H1 (cell line): ENCODE data around the gene PDZRN3. TPM values are rescaled to one million over a fixed set of nuclear protein-coding genes. Genes with fewer than 3 reads are reported as not detected.

Experiments used
- CTCF ChIA-PET: fragments of 300-600 bp; sonication (Branson Sonifier 250); formaldehyde crosslinking; loops from one replicate; lab custom pipeline; 2021; ENCODE audit not compliant: partially characterized antibody; lab: Charles Lee
- POLR2A ChIA-PET: fragments of 300-600 bp; sonication (Branson Sonifier 250); formaldehyde crosslinking; loops from one replicate; lab custom pipeline; 2021; ENCODE audit warnings: inconsistent platforms; ENCODE audit not compliant: partially characterized antibody; lab: Charles Lee
- DNase-seq, 2 experiments: peaks; one replicate each; pipeline versions ENCODE4 v3.0.0 to v3.0.0-alpha.2; 2010 to 2022; ENCODE audit warnings: low spot score in 2 of 2, low read depth in 1 of 2, mixed read lengths in 1 of 2
- FAIRE-seq: peaks from 2 replicates; lab custom pipeline; 2011; peaks lifted over from hg19 to GRCh38; lab: Jason Lieb, UNC
- H2AFZ ChIP-seq: 2 replicates; pipeline ENCODE4 v1.8.1; 2012; ENCODE audit warnings: low read length, inconsistent platforms
- H2AK5ac ChIP-seq: 2 replicates; pipeline ENCODE4 v1.6.1; 2013; ENCODE audit warnings: low read depth, low read length
- H2BK120ac ChIP-seq: replicated peaks from 2 replicates; pipeline ENCODE3; 2013; ENCODE audit warnings: low read depth, low read length, inconsistent platforms
- H2BK12ac ChIP-seq: 2 replicates; pipeline ENCODE4 v1.6.1; 2013; ENCODE audit warnings: low read depth, low read length
- H2BK15ac ChIP-seq: 2 replicates; pipeline ENCODE4 v1.6.1; 2013; ENCODE audit warnings: low read length
- H2BK20ac ChIP-seq: 2 replicates; pipeline ENCODE4 v1.6.1; 2013; ENCODE audit warnings: low read length
- H2BK5ac ChIP-seq: 2 replicates; pipeline ENCODE4 v1.6.1; 2013; ENCODE audit warnings: low read depth, low read length
- H3K14ac ChIP-seq: 2 replicates; pipeline ENCODE4 v1.6.1; 2013; ENCODE audit warnings: inconsistent platforms; ENCODE audit not compliant: insufficient read length
- H3K18ac ChIP-seq: 2 replicates; pipeline ENCODE4 v1.6.1; 2013; ENCODE audit warnings: low read length; ENCODE audit errors: extremely low read depth
- H3K23ac ChIP-seq: 2 replicates; pipeline ENCODE4 v1.6.1; 2013; ENCODE audit warnings: inconsistent platforms; ENCODE audit not compliant: insufficient read length
- H3K23me2 ChIP-seq: 2 replicates; pipeline ENCODE4 v1.6.1; 2013; ENCODE audit warnings: low read depth, low read length
- H3K27ac ChIP-seq: 2 replicates; pipeline ENCODE4 v1.6.1; 2011; ENCODE audit warnings: low read depth, low read length, inconsistent platforms
- H3K27me3 ChIP-seq, 4 experiments: replicated peaks in 1 of 4; 1 replicate in 1 of 4; 2 replicates in 3 of 4; pipeline versions ENCODE4 v1.6.1 to v1.8.1; 2011 to 2013; ENCODE audit warnings: low read length in 3 of 4, mild to moderate bottlenecking in 3 of 4, inconsistent platforms in 2 of 4, mixed read lengths in 2 of 4, moderate library complexity in 1 of 4; ENCODE audit not compliant: control insufficient read depth in 3 of 4, insufficient read depth in 3 of 4; ENCODE audit errors: extremely low read depth in 1 of 4
- H3K36me3 ChIP-seq, 4 experiments: 2 replicates each; pipeline versions ENCODE4 v1.6.1 to v1.8.1; 2011 to 2013; ENCODE audit warnings: mild to moderate bottlenecking in 4 of 4, low read length in 3 of 4, moderate library complexity in 2 of 4, control low read depth in 1 of 4, inconsistent platforms in 1 of 4; ENCODE audit not compliant: insufficient read depth in 4 of 4, control insufficient read depth in 2 of 4
- H3K4ac ChIP-seq: replicated peaks from 2 replicates; pipeline ENCODE3; 2013; ENCODE audit warnings: low read length, low read depth, mixed read lengths, inconsistent platforms; ENCODE audit not compliant: insufficient read length
- H3K4me1 ChIP-seq, 4 experiments: replicated peaks in 1 of 4; 1 replicate in 1 of 4; 2 replicates in 3 of 4; pipeline versions ENCODE4 v1.6.1 to v1.8.1; 2011 to 2013; ENCODE audit warnings: low read length in 3 of 4, inconsistent platforms in 2 of 4, mixed read lengths in 1 of 4; ENCODE audit not compliant: insufficient read depth in 4 of 4, control insufficient read depth in 3 of 4
- H3K4me2 ChIP-seq, 2 experiments: 2 replicates each; pipeline versions ENCODE4 v1.6.1 to v1.8.1; 2011 to 2013; ENCODE audit warnings: low read depth in 2 of 2, low read length in 2 of 2, control low read depth in 1 of 2, inconsistent platforms in 1 of 2, mild to moderate bottlenecking in 1 of 2; ENCODE audit not compliant: insufficient read depth in 1 of 2
- H3K4me3 ChIP-seq, 4 experiments: fragments of 200-600, 300-600 bp in 1 of 4; sonication (generic), shearing (Covaris generic), sonication (Bioruptor Twin) in 1 of 4; 2 replicates each; pipeline versions ENCODE4 v1.5.1 to v1.8.1; 2011 to 2016; ENCODE audit warnings: low read length in 4 of 4, low read depth in 3 of 4, control low read depth in 2 of 4, inconsistent platforms in 2 of 4, mild to moderate bottlenecking in 2 of 4, mixed read lengths in 1 of 4, moderate library complexity in 1 of 4; ENCODE audit not compliant: insufficient read depth in 2 of 4; ENCODE audit errors: extremely low read depth in 1 of 4
- H3K56ac ChIP-seq: replicated peaks from 2 replicates; pipeline ENCODE3; 2013; ENCODE audit warnings: low read depth, mild to moderate bottlenecking, mixed read lengths, low read length, inconsistent platforms; ENCODE audit not compliant: insufficient read length
- H3K79me1 ChIP-seq: 2 replicates; pipeline ENCODE4 v1.6.1; 2013; ENCODE audit warnings: low read depth, low read length, control low read depth
- H3K79me2 ChIP-seq, 2 experiments: 2 replicates each; pipeline versions ENCODE4 v1.6.1 to v1.8.1; 2012 to 2013; ENCODE audit warnings: low read length in 2 of 2, mild to moderate bottlenecking in 2 of 2, inconsistent platforms in 1 of 2; ENCODE audit not compliant: insufficient read depth in 2 of 2, control insufficient read depth in 1 of 2
- H3K9ac ChIP-seq, 4 experiments: replicated peaks in 1 of 4; 1 replicate in 1 of 4; 2 replicates in 3 of 4; pipeline versions ENCODE4 v1.6.1 to v1.8.1; 2011 to 2013; ENCODE audit warnings: low read depth in 3 of 4, low read length in 3 of 4, control low read depth in 2 of 4, mild to moderate bottlenecking in 2 of 4, moderate library complexity in 2 of 4, inconsistent platforms in 1 of 4; ENCODE audit errors: extremely low read depth in 1 of 4
- H3K9me3 ChIP-seq, 2 experiments: 2 replicates each; pipeline versions ENCODE4 v1.6.1 to v1.8.1; 2012 to 2013; ENCODE audit warnings: mild to moderate bottlenecking in 2 of 2, moderate library complexity in 2 of 2, control low read depth in 1 of 2, inconsistent platforms in 1 of 2, low read depth in 1 of 2, low read length in 1 of 2, mixed read lengths in 1 of 2; ENCODE audit not compliant: insufficient read depth in 2 of 2
- H4K20me1 ChIP-seq, 2 experiments: replicated peaks in 1 of 2; 2 replicates each; pipeline versions ENCODE3 to v1.8.1; 2011 to 2013; ENCODE audit warnings: inconsistent platforms in 2 of 2, low read length in 2 of 2, mild to moderate bottlenecking in 1 of 2; ENCODE audit not compliant: insufficient read depth in 2 of 2, control insufficient read depth in 1 of 2
- H4K5ac ChIP-seq: 2 replicates; pipeline ENCODE4 v1.6.1; 2013; ENCODE audit warnings: low read length, low read depth, mixed read lengths, inconsistent platforms; ENCODE audit not compliant: insufficient read length
- H4K8ac ChIP-seq: 2 replicates; pipeline ENCODE4 v1.8.0; 2013; ENCODE audit warnings: mild to moderate bottlenecking, moderate library complexity, low read length, inconsistent platforms; ENCODE audit not compliant: insufficient read depth; ENCODE audit errors: extremely low read depth
- H4K91ac ChIP-seq: replicated peaks from 2 replicates; pipeline ENCODE3; 2013; ENCODE audit warnings: low read length, mixed read lengths, inconsistent platforms; ENCODE audit not compliant: insufficient read length
- ATF2 ChIP-seq: IDR thresholded peaks from 2 replicates; pipeline ENCODE4 v1.6.1; 2012; ENCODE audit warnings: low read length, inconsistent platforms
- SRF ChIP-seq: IDR thresholded peaks from 2 replicates; pipeline ENCODE4 v1.6.1; 2011; ENCODE audit warnings: mild to moderate bottlenecking, low read depth, low read length, moderate library complexity
- WGBS, 2 experiments: shearing (Covaris generic) in 1 of 2; methylation state at CpG; one replicate each; pipeline versions ENCODE4 v1.1.6 to v1.1.7; 2013 to 2015; ENCODE audit warnings: low lambda C conversion rate in 2 of 2, mixed read lengths in 2 of 2, inconsistent platforms in 1 of 2, low coverage in 1 of 2, missing lambda C conversion rate in 1 of 2; ENCODE audit not compliant: insufficient replicate concordance in 2 of 2, insufficient coverage in 1 of 2, insufficient read length in 1 of 2; ENCODE audit errors: extremely low coverage in 1 of 2, missing lambda C conversion rate in 1 of 2; 5-methylcytosine and 5-hydroxymethylcytosine counted together
- polyA plus RNA-seq, 7 experiments: library from polyadenylated mRNA; depleted of rRNA in 3 of 7; stranded (reverse) in 5 of 7; unstranded in 2 of 7; fragments of >200 nt in 5 of 7; fragments of 200-250 nt in 2 of 7; gene quantifications; 1 replicate in 5 of 7; 2 replicates in 1 of 7; 4 replicates in 1 of 7; pipeline versions ENCODE4 v1.2.1 to v1.2.3, GENCODE V29; 2011 to 2013; ENCODE audit warnings: missing spikeins in 2 of 7, mixed read lengths in 2 of 7
- total RNA-seq: library from RNA; stranded (reverse); fragmentation: NEBNext Ultra II Directional; extraction: Animal tissue kit (Norgen Biotek cat#: 25700); gene quantifications from 2 replicates; pipeline ENCODE4 v1.2.1, GENCODE V29; 2021

The PDZRN3 gene
- total and polyA plus RNA-seq, 2 of the 8 experiments (the other 6 are each of a cell fraction or from before 2014, with no cell fraction given) = 4.2 to 20.5 TPM

- FAIRE-seq = no peak
- no peak overlapping the region for H2AK5ac ChIP-seq
- TF ChIP-seq SRF = no peak
- TF ChIP-seq ATF2 = no peak
Measured at GRCh38 chr3:73405853-73406252, 218.9 kb downstream of the PDZRN3 start.

More at GRCh38 chr3:73405853-73406252, 218.9 kb downstream of the PDZRN3 start:
- DNase-seq = no peak
- no peak overlapping the region for H3K14ac ChIP-seq
- no peak overlapping the region for H4K91ac ChIP-seq
- no peak overlapping the region for H3K4ac ChIP-seq
- no peak overlapping the region for H4K8ac ChIP-seq
- no peak overlapping the region for H3K9ac ChIP-seq
- no peak overlapping the region for H2BK120ac ChIP-seq
- H3K27ac ChIP-seq = no peak overlapping the region
- no peaks in the 10 kb centered on the region for H3K79me1 ChIP-seq
- no peak overlapping the region for H3K23ac ChIP-seq
- H3K79me2 ChIP-seq = no peaks in the 10 kb centered on the region
- no peak overlapping the region for H3K56ac ChIP-seq
- CTCF ChIA-PET = interaction anchor here (1.6 kb wide), 1 partner anchor 14 kb away, joined by 3 read pairs; no protein-coding TSS in a partner anchor
- H3K36me3 ChIP-seq = peaks cover 0 to 3% (median 0%) of the 10 kb centered on the region in 4 experiments; a peak in 1 of 8 replicates
- peaks cover 0 to 3% (median 0%) of the 10 kb centered on the region in 4 experiments; a peak in 1 of 7 replicates for H3K4me1 ChIP-seq
- no peak overlapping the region for H3K18ac ChIP-seq
- WGBS, 2 experiments = 89% methylated on average over 4 of the region's 4 CpGs; no CpG with 5 or more reads in 1 of the 2 experiments
- POLR2A ChIA-PET = interaction anchor here (0.6 kb wide), 1 partner anchor 79 kb away, joined by 3 read pairs; no protein-coding TSS in a partner anchor
- no peaks in the 10 kb centered on the region for H4K20me1 ChIP-seq
- no peak overlapping the region for H3K4me2 ChIP-seq
- H2BK12ac ChIP-seq = no peak overlapping the region
- no peak overlapping the region for H2BK5ac ChIP-seq
- no peaks in the 10 kb centered on the region for H3K23me2 ChIP-seq
- no peaks in the 10 kb centered on the region for H3K9me3 ChIP-seq
- no peak overlapping the region for H2BK15ac ChIP-seq
- no peak overlapping the region for H2BK20ac ChIP-seq
- H2AFZ ChIP-seq = no peak overlapping the region
- H3K4me3 ChIP-seq = no peak overlapping the region
- H4K5ac ChIP-seq = no peak overlapping the region
- no peaks in the 10 kb centered on the region for H3K27me3 ChIP-seq
